ENCODE measurements around the gene EZH2.

The EZH2 gene

DNA sequence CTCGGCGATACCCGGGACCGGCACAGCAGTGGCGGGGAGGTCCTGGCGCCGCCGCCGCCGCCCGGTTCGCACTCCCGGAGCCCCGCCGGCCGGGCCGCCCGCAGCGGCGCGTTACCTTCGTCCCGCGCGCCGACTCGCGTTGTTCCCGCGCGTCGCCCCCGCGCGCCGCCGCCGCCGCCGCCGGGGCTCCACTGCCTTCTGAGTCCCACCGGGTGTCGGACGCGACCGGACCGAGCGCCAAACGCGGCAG is at the start of gene EZH2:
Gene EZH2 (minus strand): TSS at position 243 of the 250 bp plus-strand sequence. CDS start 36,993 bp downstream, outside the sequence.
- Histone ChIP-seq H3K9me3 (no peaks in the 10 kb centered on the region), H3K36me3 (replicated peaks) (no peaks in the 10 kb centered on the region), H3K27me3 (ENCODE audit: low read depth) (no peaks in the 10 kb centered on the region), H3K4me1 (peaks cover 18% of the 10 kb centered on the region), H3K4me3 (peak within 1 kb of the TSS; percentile 68)
- DNase-seq (ENCODE audit: low spot score in 2 of 2): no peak
- in situ Hi-C loops (cut with MboI; ENCODE audit: low sequenced_read_pairs): no loop called here

DNA sequence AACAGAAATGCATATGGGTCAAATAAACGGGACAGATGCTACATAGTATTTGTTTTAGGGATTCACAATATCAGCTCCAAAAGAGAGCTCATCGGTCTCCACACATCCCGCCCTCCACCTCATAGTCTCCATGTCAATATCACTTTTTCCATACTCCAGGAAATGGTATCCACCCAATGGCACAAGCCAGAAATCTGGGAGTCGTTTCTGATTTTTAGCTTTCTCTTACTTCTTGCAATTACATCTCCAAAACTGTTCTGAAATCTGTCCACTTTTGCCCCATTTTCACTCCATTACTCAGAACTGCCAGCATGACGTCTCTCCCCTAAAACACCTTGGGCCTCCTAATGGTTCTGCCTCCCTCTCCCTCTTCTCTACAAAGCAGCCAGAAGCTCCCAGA is 47.4 kb upstream of the EZH2 start:
- in situ Hi-C loops (cut with MboI; ENCODE audit: low sequenced_read_pairs): no loop called here
- no peak for DNase-seq (ENCODE audit: low spot score in 2 of 2)
- Histone ChIP-seq H3K36me3 (replicated peaks) (no peaks in the 10 kb centered on the region), H3K9me3 (no peaks in the 10 kb centered on the region), H3K4me3 (no peak overlapping the region), H3K27me3 (ENCODE audit: low read depth) (no peaks in the 10 kb centered on the region), H3K4me1 (no peaks in the 10 kb centered on the region)

DNA sequence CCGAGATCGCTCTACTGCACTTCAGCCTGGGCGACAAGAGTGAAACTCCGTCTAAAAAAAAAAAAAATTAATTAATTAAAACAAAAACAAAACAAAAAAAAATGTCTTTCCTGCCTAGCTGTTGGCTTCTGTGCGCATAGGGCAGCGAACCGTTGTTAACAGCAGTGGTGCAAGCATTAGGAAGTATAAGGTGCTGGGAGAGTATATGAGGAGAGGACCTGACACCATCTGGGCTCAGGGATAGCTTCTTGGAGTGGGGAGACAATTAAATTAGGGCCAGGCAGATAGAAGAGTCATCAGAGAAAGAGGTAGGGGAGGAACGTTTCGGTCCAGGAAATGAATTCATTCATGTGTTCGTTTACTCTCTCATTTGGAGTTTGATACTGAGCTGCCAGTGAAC is 46.2 kb upstream of the EZH2 start:
- H3K4me1 ChIP-seq: no peaks in the 10 kb centered on the region
- in situ Hi-C loops (cut with MboI; ENCODE audit: low sequenced_read_pairs): no loop called here
- no peaks in the 10 kb centered on the region for H3K27me3 ChIP-seq (ENCODE audit: low read depth)
- no peak for DNase-seq (ENCODE audit: low spot score in 2 of 2)
- H3K36me3 ChIP-seq (replicated peaks): no peaks in the 10 kb centered on the region
- H3K9me3 ChIP-seq: no peaks in the 10 kb centered on the region
- H3K4me3 ChIP-seq: no peak overlapping the region

DNA sequence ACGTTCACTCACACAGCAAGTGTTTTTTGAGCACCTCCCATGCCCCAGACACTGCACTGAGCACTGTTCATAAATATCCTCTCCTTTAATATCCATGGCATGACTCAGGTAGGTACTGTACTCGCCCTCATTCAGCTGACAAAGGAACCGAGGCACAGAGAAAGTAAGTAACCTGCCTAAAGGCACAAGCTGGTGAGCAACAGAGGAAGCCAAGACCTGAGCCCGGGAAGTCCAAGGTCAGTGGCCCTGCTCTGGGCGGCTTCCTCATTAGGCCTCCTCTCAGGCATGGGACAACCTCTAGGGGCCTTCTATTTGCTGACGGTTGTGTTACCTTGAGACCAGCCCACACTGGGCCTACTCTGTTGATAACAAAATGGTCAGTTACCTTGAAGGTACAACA is 45.1 kb upstream of the EZH2 start:
- in situ Hi-C loops (cut with MboI; ENCODE audit: low sequenced_read_pairs): no loop called here
- Histone ChIP-seq H3K4me1 (no peaks in the 10 kb centered on the region), H3K4me3 (no peak overlapping the region), H3K36me3 (replicated peaks) (no peaks in the 10 kb centered on the region), H3K9me3 (no peaks in the 10 kb centered on the region), H3K27me3 (ENCODE audit: low read depth) (no peaks in the 10 kb centered on the region)
- DNase-seq (ENCODE audit: low spot score in 2 of 2): no peak

DNA sequence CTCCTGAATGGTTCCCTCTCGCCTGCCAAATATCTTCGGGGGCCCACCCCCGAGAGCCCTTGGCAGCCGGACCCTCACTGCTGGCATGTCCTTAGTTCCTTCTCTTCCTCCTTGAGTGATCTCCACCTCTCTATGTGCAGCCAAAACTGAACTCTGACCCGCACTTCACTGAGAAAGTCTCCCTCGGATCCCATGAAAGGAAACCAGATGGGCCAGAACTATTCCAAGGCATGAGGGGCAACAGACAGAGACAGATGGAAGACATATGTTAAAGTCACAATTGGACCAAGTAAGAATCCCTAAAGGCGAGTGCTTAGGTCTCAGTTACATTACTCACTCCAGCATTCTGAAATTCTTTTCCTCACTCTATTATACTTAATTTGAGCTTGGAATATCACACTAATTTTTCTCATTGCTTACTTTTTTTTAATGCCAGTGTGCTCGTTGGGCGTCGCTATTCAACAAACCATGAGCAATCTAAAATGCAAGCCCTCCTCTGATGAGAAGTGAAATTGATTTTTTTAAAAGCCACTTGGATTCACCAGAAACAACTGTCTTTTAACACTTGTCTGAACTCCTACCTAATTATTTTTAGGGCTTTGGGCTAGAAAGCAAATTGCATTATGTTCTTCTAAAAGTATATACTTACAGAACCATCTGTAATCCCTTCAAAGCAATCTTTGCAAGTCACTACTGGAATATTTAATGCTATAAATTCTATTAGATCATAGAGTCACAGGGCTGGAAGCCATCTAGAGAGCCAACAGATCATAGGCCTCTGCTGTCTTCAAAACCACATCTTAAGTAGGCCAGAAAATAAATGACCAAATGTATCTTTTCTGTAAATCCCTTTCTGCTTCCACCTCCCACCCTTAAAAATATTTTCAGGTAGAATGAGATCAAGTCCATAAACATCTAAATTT is 43.3 kb upstream of the EZH2 start:
- H3K36me3 ChIP-seq (replicated peaks): no peaks in the 10 kb centered on the region
- no peaks in the 10 kb centered on the region for H3K4me1 ChIP-seq
- H3K27me3 ChIP-seq (ENCODE audit: low read depth): no peaks in the 10 kb centered on the region
- no peaks in the 10 kb centered on the region for H3K9me3 ChIP-seq
- in situ Hi-C loops (cut with MboI; ENCODE audit: low sequenced_read_pairs): no loop called here
- H3K4me3 ChIP-seq: no peak overlapping the region
- no peak for DNase-seq (ENCODE audit: low spot score in 2 of 2)

DNA sequence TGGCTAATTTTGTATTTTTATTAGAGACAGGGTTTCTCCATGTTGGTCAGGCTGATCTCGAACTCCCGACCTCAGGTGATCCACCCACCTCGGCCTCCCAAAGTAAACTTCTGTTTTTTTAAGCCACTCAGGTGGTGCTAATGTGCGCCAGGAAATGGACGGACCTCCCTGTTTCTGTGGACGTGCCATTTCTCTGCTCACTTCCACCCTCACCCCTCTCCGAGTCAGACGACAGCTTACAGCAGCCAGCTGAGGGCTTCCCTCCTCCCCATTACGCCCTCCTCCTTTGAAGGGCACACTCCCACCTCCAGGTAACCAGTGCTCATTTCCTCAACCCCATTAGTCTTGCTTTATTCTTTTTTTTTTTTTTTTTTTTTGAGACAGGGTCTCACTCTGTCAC is 41.7 kb upstream of the EZH2 start:
- no peak for DNase-seq (ENCODE audit: low spot score in 2 of 2)
- in situ Hi-C loops (cut with MboI; ENCODE audit: low sequenced_read_pairs): no loop called here
- no peak overlapping the region for H3K4me3 ChIP-seq

DNA sequence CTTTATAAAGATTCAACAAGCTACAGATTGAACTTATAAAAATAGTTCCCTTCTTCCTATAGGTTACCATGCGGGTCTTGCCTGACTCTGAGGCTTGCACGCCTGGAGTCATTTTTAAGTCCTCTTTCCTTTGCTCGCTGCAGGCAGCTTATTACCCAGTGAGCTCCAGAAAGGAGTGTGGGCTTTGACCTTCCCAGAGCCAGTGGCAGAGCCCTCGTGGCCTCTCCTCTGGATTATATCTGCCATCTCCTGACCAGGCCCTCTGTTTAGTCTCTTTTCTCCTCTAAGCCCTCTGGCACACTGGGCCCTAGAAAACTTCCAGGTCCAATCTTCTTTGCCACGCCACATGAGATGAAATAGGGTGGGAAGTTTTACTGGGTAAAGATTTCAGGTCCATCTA is 39.9 kb upstream of the EZH2 start:
- Histone ChIP-seq H3K4me1 (no peaks in the 10 kb centered on the region), H3K4me3 (no peak overlapping the region)
- in situ Hi-C loops (cut with MboI; ENCODE audit: low sequenced_read_pairs): no loop called here

More for the DNA sequence above, 41.7 kb upstream of the EZH2 start:
- H3K9me3 ChIP-seq: no peaks in the 10 kb centered on the region
- H3K36me3 ChIP-seq (replicated peaks): no peaks in the 10 kb centered on the region
- no peaks in the 10 kb centered on the region for H3K4me1 ChIP-seq
- no peaks in the 10 kb centered on the region for H3K27me3 ChIP-seq (ENCODE audit: low read depth)

DNA sequence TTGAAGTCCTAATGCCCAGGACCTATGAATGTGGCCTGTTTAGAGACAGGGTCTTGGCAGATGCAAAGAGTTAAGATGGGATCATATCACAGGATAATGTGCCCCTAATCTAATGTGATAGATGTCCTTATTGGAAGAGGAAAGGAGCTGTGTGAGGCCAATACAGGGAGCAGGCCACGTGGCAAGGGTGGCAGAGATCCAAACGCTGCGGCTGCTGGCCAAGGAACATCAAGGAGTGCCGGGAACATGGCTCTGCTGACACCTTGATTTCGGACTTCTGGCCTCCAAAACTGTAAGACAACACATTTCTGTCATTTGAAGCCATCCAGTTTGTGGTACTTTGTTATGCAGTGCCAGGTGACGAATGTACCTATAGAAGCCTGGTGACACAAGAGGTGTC is 37.7 kb upstream of the EZH2 start:
- in situ Hi-C loops (cut with MboI; ENCODE audit: low sequenced_read_pairs): no loop called here
- Histone ChIP-seq H3K27me3 (ENCODE audit: low read depth) (no peaks in the 10 kb centered on the region), H3K4me1 (no peaks in the 10 kb centered on the region), H3K36me3 (replicated peaks) (no peaks in the 10 kb centered on the region), H3K9me3 (no peaks in the 10 kb centered on the region), H3K4me3 (no peak overlapping the region)
- no peak for DNase-seq (ENCODE audit: low spot score in 2 of 2)

More for the DNA sequence above, 39.9 kb upstream of the EZH2 start:
- Histone ChIP-seq H3K36me3 (replicated peaks) (no peaks in the 10 kb centered on the region), H3K9me3 (no peaks in the 10 kb centered on the region), H3K27me3 (ENCODE audit: low read depth) (no peaks in the 10 kb centered on the region)
- no peak for DNase-seq (ENCODE audit: low spot score in 2 of 2)

DNA sequence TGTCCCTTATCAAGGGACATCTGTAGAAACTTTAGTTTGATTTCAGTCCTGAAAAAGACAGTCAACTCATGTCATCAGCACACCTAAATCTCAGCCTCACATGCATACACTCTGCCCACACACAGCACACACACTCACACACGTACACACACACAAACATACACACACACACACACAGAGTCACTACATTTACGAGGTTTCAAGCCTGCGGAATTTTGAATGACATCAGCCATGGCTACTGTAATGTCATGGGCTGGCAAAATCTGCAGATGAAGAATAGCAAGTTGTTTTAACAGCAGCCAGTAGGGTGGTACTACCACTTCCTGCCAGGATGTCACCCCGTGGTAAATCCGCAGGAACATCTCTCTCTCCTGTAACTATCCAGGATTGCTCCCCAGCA is 37.1 kb upstream of the EZH2 start:
- DNase-seq (ENCODE audit: low spot score in 2 of 2): no peak
- Histone ChIP-seq H3K27me3 (ENCODE audit: low read depth) (no peaks in the 10 kb centered on the region), H3K4me1 (peaks cover 5% of the 10 kb centered on the region), H3K36me3 (replicated peaks) (no peaks in the 10 kb centered on the region), H3K9me3 (no peaks in the 10 kb centered on the region), H3K4me3 (no peak overlapping the region)
- in situ Hi-C loops (cut with MboI; ENCODE audit: low sequenced_read_pairs): no loop called here

DNA sequence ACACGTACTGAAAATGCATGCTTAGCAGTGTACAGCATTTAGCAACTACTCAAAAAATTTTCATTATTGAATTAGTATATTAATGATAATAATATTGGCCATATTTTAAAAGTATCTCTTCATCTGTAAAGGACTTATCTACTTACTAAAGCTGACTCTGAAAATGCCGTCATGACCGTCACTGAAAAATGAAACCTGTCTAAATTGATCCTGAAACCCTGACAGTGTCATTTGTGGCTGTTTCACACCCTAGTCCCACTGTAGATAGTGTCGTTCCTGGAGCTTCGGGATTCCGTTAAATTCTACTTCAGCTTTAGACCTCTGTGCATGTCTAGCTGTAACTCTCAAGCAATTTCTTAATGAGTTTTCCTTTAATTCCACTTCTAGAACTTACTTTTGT is 35.8 kb upstream of the EZH2 start:
- no peak for DNase-seq (ENCODE audit: low spot score in 2 of 2)

DNA sequence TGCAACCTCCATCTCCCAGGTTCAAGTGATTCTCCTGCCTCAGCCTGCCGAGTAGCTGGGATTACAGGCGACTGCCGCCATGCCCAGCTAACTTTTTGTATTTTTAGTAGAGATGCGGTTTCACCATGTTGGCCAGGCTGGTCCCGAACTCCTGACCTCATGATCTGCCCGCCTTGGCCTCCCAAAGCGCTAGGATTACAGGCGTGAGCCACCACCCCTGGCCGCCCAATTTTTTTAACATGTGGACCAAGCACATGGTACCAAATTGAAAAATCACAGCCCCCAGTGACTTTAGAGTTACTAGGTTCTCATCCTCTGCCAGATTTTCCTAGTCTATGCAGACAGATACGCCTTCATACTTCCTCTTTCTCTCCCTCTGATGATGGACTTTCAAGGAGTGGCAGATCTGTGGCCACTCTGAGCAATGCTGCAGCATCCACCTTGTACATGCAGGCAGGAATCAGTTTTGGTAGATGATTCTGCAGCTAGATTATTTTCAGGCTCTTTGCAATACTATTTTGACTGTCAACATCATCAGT is 34.0 kb upstream of the EZH2 start:
- H3K27me3 ChIP-seq (ENCODE audit: low read depth): no peaks in the 10 kb centered on the region
- H3K9me3 ChIP-seq: no peaks in the 10 kb centered on the region
- H3K36me3 ChIP-seq (replicated peaks): no peaks in the 10 kb centered on the region
- H3K4me3 ChIP-seq: no peak overlapping the region
- peaks cover 11% of the 10 kb centered on the region for H3K4me1 ChIP-seq
- no peak for DNase-seq (ENCODE audit: low spot score in 2 of 2)
- in situ Hi-C loops (cut with MboI; ENCODE audit: low sequenced_read_pairs): no loop called here

More for the DNA sequence above, 35.8 kb upstream of the EZH2 start:
- H3K4me3 ChIP-seq: no peak overlapping the region
- peaks cover 11% of the 10 kb centered on the region for H3K4me1 ChIP-seq
- H3K27me3 ChIP-seq (ENCODE audit: low read depth): no peaks in the 10 kb centered on the region
- no peaks in the 10 kb centered on the region for H3K9me3 ChIP-seq
- no peaks in the 10 kb centered on the region for H3K36me3 ChIP-seq (replicated peaks)
- in situ Hi-C loops (cut with MboI; ENCODE audit: low sequenced_read_pairs): no loop called here

DNA sequence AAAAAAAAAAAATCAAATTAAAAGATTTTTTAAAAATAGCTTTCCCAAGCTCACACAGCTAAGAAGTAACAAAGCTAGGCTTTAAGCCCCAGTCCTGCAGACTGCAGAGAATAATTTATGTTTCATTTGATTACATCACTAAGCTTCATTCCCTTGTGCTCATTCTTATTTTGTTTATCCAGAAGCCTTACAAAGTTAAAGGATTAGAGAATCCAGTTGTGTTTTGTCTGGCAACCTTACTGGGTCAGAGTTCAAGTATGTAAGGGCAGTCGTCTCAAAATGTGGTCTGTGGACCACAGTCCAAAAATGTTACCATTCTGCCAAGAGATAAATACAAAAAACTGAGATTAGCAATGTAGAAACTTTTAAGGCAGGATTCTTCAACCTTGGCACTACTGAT is 32.1 kb upstream of the EZH2 start:
- Histone ChIP-seq H3K9me3 (no peaks in the 10 kb centered on the region), H3K4me3 (no peak overlapping the region), H3K27me3 (ENCODE audit: low read depth) (no peaks in the 10 kb centered on the region), H3K4me1 (peaks cover 11% of the 10 kb centered on the region), H3K36me3 (replicated peaks) (no peaks in the 10 kb centered on the region)
- in situ Hi-C loops (cut with MboI; ENCODE audit: low sequenced_read_pairs): no loop called here
- DNase-seq (ENCODE audit: low spot score in 2 of 2): peak in 1 of 2 experiments; percentile 20

DNA sequence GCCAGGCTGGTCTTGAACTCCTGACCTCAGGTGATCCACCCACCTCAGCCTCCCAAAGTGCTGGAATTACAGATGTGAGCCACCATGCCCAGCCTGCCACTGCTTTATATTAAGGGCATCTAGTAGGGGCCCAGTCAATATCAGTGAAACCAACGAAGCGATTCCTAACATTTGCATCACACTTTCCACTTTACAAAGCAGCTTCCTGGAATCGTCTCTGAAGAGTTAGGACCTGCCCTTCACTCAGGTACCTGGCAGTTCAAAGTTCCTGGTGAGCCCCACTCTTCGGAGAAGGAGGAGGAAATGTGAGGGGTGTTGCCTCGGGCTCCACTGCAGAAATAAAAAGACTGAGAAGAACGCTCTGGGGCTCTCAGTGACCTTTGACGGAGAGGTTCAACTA is 31.1 kb upstream of the EZH2 start:
- no peaks in the 10 kb centered on the region for H3K36me3 ChIP-seq (replicated peaks)
- no peak overlapping the region for H3K4me3 ChIP-seq
- peaks cover 11% of the 10 kb centered on the region for H3K4me1 ChIP-seq
- DNase-seq (ENCODE audit: low spot score in 2 of 2): no peak
- no peaks in the 10 kb centered on the region for H3K9me3 ChIP-seq
- in situ Hi-C loops (cut with MboI; ENCODE audit: low sequenced_read_pairs): no loop called here
- H3K27me3 ChIP-seq (ENCODE audit: low read depth): no peaks in the 10 kb centered on the region

DNA sequence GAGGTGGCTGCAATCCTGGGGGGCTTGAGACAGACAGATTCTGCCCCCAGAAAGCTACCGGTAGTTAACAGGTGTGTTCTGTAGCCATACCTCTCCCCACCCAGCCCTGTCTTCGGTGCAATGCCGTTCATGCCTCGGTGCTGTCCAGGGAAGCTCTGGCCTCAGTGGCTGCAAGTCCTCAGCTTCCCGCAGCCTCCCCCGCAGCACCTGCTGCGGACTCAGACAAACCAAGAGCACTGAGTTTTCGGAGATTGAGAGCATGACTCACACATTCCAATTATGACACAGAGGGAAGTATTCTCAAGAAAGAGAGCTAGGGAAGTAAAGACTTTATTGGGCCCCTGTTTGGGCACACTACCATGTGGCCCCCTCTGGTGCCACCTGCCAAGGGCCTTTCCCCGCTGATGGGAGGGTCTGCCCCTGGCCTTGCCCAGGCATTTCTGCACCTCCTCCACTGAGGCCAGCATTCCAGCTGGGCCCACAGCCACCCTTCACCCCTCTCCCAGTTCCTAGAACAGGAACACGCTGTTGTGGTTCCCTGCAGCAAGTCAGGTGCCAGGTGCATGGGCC is 30.2 kb upstream of the EZH2 start:
- Histone ChIP-seq H3K4me1 (peaks cover 11% of the 10 kb centered on the region), H3K4me3 (no peak overlapping the region), H3K9me3 (no peaks in the 10 kb centered on the region), H3K36me3 (replicated peaks) (no peaks in the 10 kb centered on the region), H3K27me3 (ENCODE audit: low read depth) (no peaks in the 10 kb centered on the region)
- DNase-seq (ENCODE audit: low spot score in 2 of 2): no peak
- in situ Hi-C loops (cut with MboI; ENCODE audit: low sequenced_read_pairs): no loop called here
